Measurements from ENCODE around the gene EEF1AKMT2.
A peak's percentile ranks its signal among the peaks of the same experiment; 100 is the strongest.
"Not testable (repeated sequence)": the region's sequence is repeated elsewhere in the genome, so short reads cannot be mapped to it uniquely, and the experiment has no call there.

EEF1AKMT2 gene

DNA sequence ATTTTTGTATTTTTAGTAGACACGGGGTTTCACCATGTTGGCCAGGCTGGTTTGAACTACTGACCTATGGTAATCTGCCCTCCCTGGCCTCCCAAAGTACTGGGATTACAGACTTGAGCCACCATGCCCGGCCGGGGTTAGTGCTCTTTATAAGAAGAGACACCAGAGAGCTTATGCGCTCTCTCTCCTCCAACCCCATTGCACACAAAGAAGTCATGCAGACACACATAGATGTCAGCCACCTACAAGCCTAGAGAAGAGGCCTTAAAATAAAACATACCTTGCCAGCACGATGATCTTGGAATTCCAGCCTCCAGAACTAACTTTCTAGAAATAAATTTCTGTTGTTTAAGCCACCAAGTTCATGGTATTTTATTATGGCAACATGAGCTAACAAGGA is 37.5 kb downstream of the EEF1AKMT2 start:
- no peak for DNase-seq

DNA sequence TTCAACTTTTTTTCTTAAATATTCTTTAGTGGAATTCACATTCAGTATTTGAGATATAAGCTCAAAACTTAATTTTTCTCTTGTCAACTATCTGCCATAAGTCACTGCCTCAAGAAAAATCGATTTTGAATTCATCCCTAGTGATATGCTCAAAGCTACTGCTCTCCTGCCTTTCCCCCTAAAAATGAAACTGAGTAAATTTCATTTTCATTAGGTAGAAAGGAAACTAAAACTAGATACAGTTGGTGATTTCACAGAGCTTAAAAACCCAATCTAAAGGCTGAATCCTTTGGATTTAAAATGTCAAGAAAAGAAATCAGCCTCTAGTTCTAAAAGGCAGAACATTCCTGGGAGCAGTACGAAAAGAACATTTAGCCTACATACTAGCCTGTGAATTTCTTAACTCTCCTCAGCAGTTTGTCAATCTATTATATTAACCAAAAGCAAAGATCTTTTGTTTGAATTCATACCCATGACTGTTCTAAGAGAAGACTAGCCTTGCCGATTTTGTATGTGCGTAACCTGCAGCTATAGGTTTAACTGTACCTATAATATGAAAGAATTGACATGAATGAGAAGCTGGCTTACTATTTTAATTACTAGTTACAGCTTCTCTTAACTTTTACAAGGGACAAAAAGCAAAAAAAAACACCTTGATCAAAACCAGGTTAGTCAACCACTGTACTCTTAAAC is 42.6 kb downstream of the EEF1AKMT2 start:
- DNase-seq, result no peak

DNA sequence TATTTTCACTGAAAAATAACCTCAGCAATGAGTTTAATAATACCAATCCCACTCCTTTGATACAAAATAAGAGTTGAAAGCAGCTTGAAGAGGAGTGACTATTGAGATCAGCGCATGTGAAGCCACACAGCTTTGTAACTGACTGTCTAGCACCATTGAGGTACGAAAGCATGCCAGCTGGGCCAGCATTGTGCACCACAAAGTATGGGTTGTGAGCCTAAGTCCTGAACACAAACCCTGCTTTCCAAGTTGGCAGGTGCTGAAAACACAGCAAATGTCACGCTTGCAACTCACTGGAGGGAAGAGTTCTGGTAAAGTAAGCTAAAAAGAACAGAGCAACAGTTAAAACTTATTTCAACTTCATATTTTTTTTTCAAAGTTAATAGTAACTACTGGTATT is 43.5 kb downstream of the EEF1AKMT2 start:
- no peak for DNase-seq

- no peak for DNase-seq
Observed at GRCh38 chr10:124747745-124748144, 43.9 kb downstream of the EEF1AKMT2 start.

DNA sequence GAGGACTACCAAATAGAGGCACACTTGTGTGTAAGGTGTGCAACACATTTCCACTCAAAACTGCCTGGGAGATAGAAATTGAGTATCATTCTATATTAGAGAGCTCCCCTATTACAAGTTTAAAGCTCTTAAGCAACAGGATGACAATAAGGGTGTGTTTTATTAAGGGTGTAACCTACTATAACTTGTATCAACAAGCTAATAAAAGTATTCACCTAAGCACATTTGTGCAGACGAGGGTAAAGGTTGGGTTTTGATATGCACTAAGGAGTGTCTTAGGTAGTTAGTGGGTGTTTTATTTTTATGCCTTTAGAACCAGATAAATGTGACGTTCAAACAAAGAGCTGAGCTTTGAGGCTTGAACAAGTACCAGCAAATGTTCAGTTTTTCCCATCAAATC is 44.7 kb downstream of the EEF1AKMT2 start:
- DNase-seq, result no peak

- not testable (repeated sequence) for DNase-seq
Observed at GRCh38 chr10:124746447-124746846, 45.2 kb downstream of the EEF1AKMT2 start.

GRCh38 chr10:124745673-124746072 is 46.0 kb downstream of the EEF1AKMT2 start:
- DNase-seq, result no peak

GRCh38 chr10:124745252-124745651 is 46.4 kb downstream of the EEF1AKMT2 start:
- DNase-seq, result no peak

DNA sequence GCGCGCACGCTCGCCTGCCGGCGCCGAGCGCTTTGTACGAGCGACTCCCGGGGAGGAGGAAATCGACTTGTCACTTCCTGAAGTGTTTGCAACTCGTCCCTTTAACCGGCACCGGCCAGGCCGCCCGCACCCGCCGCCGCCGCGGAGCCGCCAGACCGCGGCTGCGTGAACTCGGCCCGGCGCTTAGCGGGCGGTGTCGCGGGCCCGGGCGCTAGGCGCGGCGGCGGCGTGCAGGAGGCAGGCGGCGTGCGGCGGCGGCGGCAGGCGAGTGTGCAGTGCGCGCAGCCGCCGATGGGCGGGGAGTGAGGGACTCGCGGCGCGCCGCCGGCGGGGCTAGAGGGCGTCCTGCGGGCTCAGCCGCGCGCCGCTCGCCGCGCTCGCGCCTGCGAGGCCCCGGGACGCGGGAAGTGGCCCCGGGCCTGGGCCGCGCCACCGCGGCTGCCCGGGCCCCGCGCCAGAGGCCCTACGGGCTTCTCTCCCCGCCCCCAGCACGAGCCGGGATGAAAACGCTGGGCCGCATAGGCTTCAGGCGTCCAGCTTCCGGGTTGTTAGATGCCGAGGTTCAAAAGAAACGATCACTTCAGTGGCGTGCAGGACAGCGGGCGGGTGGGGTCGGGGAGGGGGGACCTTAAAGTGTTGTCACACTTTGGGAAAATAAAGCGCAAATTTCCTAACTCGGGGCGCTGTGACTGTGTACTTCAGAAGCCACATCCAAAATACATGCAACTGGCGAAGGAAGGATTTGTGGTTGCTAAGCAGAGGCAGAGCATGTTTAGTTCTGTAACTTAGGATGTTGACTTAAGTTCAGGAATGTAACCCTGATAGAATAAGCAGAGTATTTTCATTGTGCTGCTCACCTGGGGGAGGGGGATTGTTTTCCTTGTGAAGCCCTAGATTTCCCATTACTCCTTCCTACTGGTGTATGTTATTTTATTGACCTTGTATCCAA is 47.3 kb downstream of the EEF1AKMT2 start, which contains the start of gene FAM53B:
FAM53B (minus strand) TSS at position 277 of the 949 bp plus-strand sequence. CDS start 37,665 bp downstream, outside the sequence.
- DNase-seq, result peak; percentile 86

- no peak for DNase-seq
Observed at GRCh38 chr10:124743191-124744101, 48.2 kb downstream of the EEF1AKMT2 start.

DNA sequence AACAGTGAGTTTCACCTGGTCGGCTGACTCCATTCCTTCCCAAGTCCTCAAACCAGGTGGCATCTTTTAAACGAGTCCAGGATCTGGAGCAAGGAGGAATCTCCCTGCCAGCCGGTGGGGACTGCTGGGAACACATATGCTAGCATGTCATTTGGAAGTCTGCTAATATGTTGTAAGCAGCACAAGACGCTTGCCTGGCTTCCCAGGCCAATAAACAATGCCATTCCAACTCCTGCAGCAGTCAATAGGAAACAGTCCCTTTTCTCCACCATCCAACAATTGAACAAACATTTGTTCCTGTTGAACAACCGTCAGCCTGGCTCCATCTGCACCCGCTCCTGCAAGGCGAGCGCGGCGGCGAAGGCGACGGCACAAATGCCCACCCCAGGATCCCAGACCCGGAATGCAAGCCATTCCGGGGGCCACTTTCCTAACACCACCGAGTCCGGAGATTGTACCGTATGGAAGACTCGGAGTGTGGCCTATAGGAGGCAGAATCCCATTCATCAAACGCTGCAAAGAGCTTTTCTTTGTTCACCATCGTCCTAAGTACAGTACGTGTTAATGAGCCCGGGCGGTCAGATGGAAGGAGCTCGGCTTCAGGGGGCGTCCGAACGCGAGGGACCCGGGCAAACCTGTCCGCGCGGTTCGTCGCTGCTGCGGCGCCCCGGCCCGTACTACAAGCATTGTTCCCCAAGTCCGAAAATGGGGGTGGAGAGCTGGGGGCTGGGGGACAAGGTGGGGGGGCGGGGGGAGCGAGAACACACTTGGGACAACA is 49.1 kb downstream of the EEF1AKMT2 start:
- DNase-seq, result peak; percentile 51

DNA sequence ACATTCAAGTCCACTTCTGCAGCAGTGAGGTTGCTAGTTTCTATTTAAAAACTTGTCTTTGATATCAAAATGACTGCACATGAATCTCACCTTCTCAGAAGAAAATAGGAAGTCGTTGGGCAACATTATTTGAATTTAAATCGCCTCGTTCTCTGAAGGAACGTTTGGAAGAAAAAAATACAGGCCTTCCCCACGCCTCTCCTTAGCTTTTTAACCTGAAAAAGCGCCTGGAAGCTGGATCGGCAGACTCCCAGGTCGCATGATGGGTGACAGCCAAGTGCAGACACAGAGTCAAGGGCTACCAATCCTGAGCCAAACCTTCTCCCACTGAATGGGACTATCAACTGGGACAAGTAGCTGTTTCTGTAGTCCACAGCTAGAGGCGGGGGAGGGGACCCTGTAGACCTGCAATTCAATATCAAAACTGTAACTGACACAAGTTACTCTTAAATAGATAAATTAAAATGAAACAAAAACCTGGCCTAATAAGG is 49.7 kb downstream of the EEF1AKMT2 start:
- DNase-seq, result no peak

DNA sequence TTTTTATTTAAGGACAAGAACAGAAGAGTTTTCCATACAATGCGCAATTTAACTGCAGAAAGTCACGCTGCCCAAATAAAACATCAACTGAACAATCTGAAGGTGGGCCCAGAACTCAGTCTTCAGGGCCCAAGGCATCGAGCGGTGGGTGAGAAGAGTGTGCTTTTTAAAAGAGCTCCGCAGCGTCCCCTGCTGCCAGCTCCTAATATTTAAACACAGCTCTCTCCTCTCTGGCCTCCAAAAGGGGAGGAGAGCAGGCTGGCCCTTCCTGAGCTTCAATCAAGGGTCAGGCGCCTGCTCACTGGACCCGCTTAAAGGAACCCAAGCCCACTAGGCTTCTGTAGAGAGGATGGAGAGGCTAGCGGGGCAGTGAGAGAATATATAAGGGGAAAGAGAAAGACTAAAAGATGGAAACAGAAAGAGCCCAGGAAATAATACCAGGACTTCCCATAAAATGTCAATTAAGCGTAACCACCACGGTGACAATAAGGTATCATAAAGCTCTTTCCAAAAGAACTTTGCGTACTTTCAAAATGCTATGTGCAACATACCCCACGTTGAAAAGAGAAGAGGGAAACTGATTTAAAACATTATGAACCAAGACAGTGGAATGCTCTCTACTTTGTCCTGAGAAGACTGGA is 50.3 kb downstream of the EEF1AKMT2 start:
- peak; percentile 87 for DNase-seq

GRCh38 chr10:124740369-124741280 is 51.1 kb downstream of the EEF1AKMT2 start:
- no peak for DNase-seq

- DNase-seq, result no peak
Observed at GRCh38 chr10:124739986-124740368, 51.7 kb downstream of the EEF1AKMT2 start.

- no peak for DNase-seq
Observed at GRCh38 chr10:124739119-124739921, 52.4 kb downstream of the EEF1AKMT2 start.

GRCh38 chr10:124738441-124738840 is 53.2 kb downstream of the EEF1AKMT2 start:
- DNase-seq, result no peak

DNA sequence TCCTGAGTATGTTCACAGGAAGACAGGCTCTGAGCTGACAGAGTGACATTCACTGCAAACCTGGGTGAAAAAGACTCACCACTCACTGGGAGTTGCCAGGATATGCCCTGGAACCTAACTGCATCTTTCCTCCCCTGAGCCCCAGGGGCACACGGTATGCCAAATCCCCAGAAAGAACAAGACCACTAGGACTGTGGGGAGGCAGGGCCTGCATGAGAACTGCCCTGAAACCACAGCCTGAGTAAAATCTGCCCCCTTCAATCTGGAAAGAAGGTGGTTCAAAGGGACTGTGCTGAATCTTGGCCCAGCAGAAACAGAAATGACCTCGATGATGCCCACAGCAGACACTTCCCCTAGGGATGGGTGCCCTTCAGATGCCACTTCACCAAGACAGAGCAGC is 54.0 kb downstream of the EEF1AKMT2 start:
- DNase-seq, result no peak

DNA sequence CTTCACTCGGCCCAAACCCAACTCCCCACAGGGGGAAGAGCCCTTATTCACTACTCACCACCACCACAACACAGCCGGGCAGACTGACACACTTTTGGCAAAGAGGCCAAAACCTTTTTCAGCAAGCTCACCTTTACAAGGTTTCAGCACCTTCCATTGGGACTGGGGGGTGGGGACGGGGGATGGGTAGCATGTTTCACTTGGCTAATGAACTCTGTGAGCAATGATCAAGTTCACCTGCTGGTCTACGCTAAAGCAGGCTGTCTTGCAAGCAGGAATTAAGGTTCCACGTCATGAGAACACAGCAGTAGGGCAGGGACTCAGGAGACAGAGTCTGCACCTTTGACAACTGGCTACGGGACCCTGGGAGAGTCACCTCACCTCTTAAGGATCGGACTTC is 54.5 kb downstream of the EEF1AKMT2 start:
- DNase-seq, result no peak

Measured in 8988T (cell line).